COLO829 (cell line): Measurements from ENCODE around the gene CCND3.
A peak's percentile ranks its signal among the peaks of the same experiment; 100 is the strongest.

Experiments used
- DNase-seq: peaks from one replicate; pipeline ENCODE4 v3.0.0; 2012; ENCODE audit warnings: low spot score

The CCND3 gene

DNA sequence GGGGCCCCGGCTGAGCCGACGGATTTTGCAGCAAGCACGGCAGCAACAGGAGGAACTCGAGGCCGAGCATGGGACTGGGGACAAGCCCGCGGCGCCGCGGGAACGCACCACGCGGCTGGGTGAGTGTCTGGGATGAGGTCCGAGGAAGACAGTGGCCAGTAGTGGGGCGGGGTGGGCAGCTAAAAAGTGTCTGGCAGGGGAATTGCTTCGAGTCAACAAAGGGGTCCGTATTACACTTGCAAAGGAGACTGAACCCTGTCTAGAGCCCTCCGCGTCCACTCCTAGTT is 20.0 kb downstream of the CCND3 start:
- DNase-seq: no peak

DNA sequence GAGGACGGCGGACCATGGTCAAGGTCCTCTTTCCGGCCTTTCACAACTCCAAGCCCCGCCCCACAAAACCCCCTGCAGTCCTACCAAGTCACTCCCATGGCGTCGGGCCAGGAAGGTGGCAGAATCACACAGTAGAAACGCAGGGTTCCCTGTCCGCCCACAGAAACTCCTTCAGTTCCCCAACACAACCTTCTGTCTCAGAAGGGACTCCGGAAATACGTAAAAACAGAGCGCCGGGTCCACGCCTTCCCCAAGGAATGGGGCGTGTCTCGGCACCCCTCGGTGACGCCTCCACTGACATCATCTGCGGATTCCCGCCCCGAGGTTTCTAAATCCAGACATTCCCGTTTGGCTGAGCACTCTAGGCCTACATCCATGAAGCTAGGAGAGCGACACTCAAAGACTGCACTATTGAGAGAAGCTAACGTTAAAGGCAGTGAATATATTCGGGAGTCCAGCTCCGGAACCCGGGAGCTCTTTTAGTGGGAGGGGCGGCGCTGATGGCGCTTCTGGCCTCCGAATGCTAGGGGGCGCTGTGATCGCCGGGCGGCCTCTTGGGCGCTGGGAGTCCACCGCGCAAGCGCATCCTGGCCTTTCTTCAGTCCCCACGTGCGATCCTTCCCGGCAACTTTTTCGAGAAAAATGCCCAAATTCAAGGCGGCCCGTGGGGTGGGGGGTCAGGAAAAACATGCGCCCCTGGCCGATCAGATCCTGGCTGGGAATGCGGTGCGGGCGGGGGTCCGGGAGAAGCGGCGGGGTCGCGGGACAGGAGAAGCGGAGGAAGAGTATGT is 20.5 kb downstream of the CCND3 start, which contains the start of the genes BYSL and MED20:
Gene BYSL (plus strand): TSS at position 579 of the 791 bp plus-strand sequence. CDS start 64 bp downstream, at position 643.
Gene MED20 (minus strand): TSS at position 219 of the 791 bp plus-strand sequence. CDS start 121 bp downstream, at position 98.
- peak; percentile 99 for DNase-seq

DNA sequence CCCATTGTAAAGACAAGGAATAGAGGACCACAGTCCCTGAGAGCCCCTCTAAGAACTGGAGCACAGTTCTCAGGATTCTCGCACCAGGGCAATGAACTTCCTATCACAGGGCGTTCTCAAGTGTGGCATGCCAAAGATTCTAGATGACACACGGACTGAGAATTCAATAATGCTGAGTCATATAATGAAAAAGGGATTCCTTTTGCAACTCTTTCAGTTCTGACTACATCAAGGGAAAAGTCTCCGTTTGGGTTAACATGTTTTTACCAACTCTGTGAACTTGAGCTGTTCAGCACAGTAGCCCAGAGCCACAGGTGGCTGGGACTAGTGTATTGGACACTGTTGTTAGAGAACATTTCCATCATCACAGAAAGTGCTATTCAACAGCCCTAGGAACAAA is 24.1 kb downstream of the CCND3 start:
- DNase-seq: peak; percentile 60

DNA sequence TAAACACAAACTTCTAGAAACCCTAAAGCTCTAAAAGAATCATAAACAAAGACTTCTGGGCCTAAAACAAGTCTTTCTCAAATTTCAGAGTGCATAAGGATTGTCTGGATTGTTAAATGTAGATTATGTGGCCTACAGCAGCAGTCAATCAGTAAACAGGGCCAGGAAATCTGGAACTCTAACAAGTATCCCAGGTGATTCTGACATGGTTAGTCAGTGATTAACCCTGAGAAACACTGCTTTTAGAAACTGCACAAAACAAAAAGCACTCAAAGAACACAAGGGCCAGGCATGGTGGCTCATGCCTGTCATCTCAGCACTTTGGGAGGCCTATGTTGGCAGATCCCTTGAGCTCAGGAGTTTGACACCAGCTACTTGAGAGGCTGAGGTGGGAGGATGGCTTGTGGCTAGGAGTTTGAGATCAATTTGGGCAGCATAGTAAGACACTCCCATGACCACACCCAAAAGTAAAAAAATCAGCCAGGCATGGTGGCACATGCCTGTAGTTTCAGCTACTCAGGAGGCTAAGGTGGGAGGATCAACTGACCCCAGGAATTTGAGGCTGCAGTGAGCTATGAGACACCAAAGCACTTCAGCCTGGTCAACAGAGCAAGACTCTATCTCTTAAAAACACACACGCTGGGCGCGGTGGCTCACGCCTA is 26.6 kb downstream of the CCND3 start:
- no peak for DNase-seq

DNA sequence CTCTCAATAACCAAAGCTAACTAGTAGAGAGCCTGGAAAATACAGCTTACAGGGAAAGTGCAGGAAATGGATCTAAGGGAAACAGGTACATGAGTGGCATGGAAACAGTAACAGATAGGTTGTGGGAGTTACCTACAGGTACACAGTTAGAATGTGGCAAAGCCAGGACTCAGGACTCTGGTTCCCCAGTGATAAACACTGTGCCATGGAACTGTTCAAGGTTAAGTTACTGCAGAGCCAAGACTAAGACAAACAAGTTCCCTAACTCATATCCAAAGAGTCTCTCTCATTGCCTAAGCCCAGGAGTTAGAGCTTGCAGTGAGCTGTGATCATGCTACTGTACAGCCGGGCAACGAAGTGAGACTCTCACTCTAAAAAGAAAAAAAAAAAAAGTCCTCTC is 27.3 kb downstream of the CCND3 start:
- no peak for DNase-seq

DNA sequence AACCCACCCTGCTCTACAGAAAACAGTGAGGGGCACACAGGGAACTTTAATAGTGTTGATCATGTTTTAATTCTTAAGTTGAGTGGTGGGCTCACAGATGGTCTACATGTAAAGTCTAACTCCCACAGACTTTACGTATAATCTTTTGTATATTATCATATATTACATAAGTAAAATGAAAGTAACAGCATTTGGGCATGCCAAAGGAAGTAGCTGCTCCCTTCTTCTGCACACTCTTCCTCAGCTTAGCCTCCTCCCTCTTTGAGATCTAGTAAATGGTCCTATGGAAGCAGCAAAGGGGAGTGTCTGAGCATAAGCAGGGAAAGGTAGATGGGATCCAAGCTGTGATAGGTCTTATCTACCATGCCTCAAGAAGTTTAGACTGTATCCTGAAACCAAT is 31.9 kb downstream of the CCND3 start:
- no peak for DNase-seq

DNA sequence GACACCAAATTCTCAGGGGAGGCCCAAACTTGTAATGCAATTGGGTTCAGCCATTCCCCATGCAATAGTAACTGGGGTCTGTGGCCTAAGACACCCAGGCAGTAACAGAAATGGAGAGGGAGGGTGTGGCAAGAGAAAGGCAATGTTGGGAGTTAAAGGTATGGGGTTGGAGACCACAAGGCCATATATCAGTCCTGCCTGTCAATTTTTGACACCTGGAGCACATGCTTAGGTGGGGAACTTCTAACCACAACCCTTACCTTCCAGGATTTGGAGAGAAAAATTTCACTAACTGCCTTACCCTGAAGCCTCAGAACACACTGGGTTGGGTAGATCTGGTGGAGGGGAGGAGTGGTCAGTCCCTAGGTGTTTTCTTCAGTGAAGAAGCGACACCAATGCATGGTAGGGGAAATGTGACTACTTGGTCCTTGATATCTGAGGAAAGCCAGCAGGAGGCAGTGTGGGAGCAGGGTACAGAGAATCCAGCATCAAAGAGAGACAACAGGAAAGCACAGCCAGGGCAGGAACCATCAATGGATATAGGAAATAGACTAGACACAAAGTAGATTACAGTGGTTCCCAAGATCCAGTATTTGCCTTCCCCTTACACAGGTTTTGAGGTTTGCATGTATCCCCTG is 39.6 kb downstream of the CCND3 start:
- no peak for DNase-seq

DNA sequence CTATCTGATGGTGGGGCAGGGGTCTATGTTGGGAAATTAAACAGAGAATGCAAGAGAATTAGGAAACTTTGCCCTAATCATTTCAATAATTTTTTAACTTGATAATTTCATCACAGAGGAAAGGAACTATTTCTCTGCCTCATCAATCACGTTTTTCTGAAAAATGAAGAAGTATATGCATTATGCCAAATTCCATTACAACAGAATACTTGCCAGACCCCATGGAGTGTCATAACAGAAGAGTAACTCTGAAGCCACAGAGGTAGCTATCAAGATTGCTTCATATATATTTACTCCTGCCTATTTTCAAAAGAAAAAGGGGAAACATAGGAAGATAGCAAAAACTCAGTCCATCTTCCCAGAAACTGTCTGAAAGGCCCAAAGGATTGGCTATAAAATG is 40.7 kb downstream of the CCND3 start:
- DNase-seq: no peak

DNA sequence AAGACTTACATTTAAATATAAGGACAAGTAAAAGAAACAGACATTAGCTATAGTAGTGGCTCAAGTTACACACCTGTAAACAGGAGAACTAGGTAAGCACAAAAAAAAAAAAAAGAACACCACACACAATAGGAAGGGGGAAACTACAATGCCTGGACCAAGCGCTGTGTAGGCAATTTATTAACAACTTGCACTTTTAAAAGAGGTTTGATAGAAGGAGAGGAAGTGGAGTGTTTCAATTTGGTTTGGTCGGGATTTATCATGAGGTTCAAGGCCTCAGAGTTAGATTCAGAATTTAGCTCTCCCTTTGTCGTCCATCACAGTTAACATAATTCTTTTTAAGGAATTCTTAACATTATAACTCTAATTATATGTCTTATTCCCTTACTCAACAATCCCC is 45.3 kb downstream of the CCND3 start:
- no peak for DNase-seq

DNA sequence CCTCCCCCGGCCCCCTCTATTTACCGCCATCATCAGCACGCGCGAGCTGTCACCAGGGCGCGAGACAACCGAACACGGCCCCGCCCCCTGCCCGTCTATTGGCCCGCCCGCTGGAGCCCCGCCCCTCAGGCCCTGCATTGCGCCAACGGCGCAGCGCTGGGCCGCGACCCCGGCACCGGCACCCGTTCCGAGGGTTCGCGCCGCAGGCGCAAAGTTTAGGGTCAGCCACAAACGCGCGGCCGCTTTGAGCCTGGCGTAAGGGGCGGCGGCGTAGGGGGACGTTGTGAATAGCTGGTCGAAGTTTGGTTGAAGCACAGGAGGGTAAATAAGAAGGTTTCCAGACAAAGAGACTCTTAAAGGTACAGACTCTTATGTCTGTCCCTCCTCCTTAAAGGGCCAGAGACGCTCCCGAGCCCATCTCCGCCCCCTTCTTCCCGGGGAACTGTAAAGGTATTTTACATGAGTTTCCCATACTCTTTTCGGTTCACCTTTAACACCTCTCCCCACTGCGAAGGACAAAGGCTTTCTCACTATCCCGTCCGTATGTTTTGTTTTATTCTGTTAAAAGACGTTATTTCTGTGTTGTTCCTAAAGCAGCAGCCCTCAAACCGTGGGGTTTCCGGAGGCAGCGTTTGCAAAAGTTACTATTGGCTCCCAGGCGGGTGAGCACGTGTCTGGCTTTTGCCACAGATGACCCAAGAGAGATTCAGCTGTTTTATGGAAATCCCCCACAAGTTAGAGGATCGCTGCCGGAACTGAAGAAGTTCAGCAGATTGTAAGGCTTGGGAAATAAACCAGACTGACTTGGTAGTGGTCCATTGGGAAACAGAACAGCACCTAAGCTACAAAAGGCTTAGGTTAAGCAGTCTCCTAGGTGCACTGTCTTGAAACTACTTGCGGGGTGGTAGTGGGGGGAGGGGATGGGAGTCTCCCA is 46.0 kb downstream of the CCND3 start, which contains the start of gene USP49:
Gene USP49 (minus strand): TSS at position 76 of the 934 bp plus-strand sequence. CDS start 88,392 bp downstream, outside the sequence.
- DNase-seq: peak; percentile 78

DNA sequence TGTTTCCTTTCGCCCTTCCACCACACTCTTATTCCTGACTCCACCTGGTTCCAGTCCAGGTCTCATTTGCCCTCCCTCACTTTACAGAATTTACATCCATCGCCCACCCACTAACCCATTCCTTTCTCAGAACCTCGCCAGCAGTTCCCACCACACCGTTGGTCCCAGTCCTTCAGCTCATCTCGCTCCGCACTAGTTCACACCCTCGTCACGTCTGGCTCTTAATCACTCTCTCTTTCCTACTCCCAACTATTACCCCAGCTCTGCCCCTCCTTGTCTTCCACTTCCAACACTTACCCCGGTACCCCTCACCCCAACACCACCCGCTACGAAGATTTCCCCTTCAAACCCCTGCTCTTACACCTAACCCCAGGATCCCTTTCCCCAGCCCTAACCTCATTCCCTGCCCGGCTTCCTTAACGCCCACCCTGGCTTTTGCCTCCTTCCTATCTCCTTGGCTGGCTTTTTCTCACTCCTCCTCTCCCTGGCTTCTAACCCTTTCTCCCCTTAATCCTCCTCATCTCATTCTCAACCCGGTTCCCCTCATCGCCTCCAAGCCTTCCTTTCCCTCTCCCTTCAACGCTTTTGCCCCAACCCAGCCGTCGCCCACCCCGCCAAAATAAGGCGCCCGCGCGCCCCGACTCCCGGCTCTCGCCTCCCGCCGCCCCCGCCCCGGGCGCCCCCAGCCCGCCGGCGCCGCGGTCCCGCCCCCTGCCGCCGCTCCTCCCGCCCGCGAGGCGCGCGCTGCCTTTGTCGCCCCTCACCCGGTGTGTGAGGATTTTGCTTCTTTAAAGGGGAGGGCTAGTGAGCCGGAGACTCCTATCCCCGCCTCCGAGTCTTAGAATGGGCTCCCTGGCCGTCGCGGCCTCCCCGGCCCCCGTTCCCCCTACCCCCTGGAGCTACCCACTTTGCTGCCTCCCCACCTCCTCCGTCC is 47.0 kb downstream of the CCND3 start:
- no peak for DNase-seq

DNA sequence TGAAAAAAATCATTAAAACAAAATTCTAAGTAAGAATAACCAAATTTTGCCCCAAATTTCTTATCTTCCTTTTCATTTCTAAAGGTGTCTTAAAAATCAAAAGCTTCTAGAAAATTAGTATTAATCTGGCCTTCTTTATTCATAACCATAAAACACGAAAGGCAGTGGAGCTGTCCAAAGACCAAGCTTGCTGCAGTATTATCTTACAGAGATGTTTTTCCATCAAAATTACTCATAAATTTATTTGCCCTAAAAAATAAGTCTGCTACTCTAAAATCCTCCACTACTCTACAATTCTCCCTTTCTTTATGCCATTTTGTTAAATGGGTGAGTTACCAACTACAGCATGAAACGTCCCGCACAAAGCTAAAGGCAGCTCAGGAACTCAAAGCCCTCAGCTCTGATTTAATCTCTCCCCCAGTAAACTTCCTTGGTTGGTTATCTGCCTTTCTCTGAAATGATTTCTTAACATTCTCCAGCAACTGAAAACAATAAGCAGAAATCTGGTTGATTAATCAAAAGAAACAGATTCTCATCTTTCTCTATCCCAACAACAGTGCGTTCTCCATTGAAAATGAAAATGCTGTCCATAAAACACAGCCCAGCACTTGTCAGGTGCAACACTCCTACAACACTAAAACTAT is 48.6 kb downstream of the CCND3 start:
- DNase-seq: no peak

DNA sequence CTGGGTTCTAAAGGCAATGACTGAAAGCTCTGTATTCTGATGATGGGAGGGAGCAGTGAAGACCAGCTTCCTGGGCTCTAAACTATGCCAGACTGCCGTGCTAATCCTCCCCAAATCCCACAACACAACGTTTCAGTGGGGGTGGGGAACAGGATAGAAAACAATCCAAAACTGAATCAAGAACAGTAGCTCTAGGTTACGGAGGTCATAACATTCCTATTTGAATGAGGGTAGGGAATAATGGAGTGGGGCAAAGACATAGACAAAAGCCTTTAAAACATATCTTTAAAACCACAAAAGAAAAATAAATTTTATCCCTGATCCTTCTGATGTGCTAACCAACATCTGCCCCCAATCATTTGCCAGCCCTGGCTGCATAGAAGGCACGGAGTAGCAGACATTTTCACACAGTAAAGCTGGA is 54.3 kb downstream of the CCND3 start:
- DNase-seq: no peak

DNA sequence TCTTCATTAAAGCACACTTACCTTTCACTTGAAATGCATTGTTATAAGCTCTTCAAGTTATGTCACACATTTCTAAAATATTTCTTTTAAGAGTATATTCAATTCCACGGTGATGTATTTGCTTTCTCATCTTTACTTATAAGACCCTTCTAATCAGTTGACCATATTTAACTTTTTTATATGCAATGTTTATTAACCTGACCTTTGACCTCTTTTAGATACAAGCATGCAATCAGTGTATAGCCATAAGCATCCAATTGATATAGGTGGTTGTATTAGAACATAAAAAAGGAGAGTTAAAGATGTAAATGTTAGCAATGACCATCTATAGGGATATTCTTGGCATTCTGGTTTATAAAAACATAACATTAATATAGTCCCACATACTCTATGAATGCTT is 55.7 kb downstream of the CCND3 start:
- DNase-seq: no peak

DNA sequence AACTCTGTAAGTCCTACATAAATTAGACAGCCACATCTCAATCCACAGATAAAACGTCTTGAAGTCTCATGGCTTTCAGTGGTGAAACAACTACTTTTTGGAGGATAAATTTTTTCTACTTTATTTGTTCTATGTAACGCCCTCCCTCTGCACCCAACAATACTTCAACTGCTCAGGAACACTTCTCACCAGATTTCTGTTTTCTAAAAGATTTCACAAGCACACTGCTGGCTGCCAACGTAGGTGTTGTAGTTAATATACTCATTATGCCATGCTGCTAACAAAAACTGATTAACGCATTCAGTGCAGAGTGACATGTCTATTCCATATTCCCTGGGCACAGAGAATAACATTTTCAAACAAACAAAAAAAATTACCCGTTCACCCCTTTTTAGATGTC is 56.7 kb downstream of the CCND3 start:
- DNase-seq: no peak
